H1 (cell line): Measurements from ENCODE around the gene SLCO4C1.

ENCODE experiments used
- ATF2 ChIP-seq: IDR thresholded peaks from 2 replicates; pipeline ENCODE4 v1.6.1; 2012; ENCODE audit warnings: low read length, inconsistent platforms
- BCL11A ChIP-seq, 2 experiments: IDR thresholded peaks; one replicate each; pipeline ENCODE4 v1.6.1; 2011; ENCODE audit warnings: low read depth in 2 of 2, low read length in 2 of 2, mild to moderate bottlenecking in 2 of 2
- EZH2 ChIP-seq: fragments of 200-600 bp; sonication (generic); IDR thresholded peaks from 2 replicates; pipeline ENCODE4 v1.7.1; 2012; ENCODE audit warnings: low read depth, mild to moderate bottlenecking, moderate library complexity, low read length, inconsistent platforms; ENCODE audit not compliant: severe bottlenecking
- HDAC6 ChIP-seq: IDR thresholded peaks from one replicate; pipeline ENCODE4 v1.7.1; 2012; ENCODE audit warnings: low read depth, mild to moderate bottlenecking, inconsistent platforms, low read length, moderate library complexity
- JUN ChIP-seq: IDR thresholded peaks from 2 replicates; pipeline ENCODE4 v1.6.1; 2011; ENCODE audit warnings: low read depth, mild to moderate bottlenecking, improper control_type of control experiment, low read length
- POLR2A ChIP-seq, 2 experiments: IDR thresholded peaks; 1 replicate in 1 of 2; 2 replicates in 1 of 2; pipeline ENCODE4 v1.6.1; 2011; ENCODE audit warnings: low read depth in 2 of 2, low read length in 2 of 2, mild to moderate bottlenecking in 2 of 2; ENCODE audit errors: control extremely low read depth in 1 of 2
- RAD21 ChIP-seq, 2 experiments: IDR thresholded peaks in 1 of 2; conservative IDR thresholded peaks in 1 of 2; 2 replicates each; pipeline ENCODE4 v1.6.1; 2011; ENCODE audit warnings: low read depth in 2 of 2, low read length in 2 of 2, improper control_type of control experiment in 1 of 2, inconsistent platforms in 1 of 2, mild to moderate bottlenecking in 1 of 2, moderate library complexity in 1 of 2
- RBBP5 ChIP-seq: IDR thresholded peaks from 2 replicates; pipeline ENCODE4 v1.7.1; 2012; ENCODE audit warnings: low read depth, mild to moderate bottlenecking, inconsistent platforms, low read length, moderate library complexity, borderline replicate concordance
- YY1 ChIP-seq: IDR thresholded peaks from 2 replicates; pipeline ENCODE4 v1.6.1; 2011; ENCODE audit warnings: low read depth, mild to moderate bottlenecking, low read length
- TF ChIP-seq, protein P1 (sequence below), 3 experiments: IDR thresholded peaks; 1 replicate in 2 of 3; 2 replicates in 1 of 3; pipeline versions ENCODE4 v1.5.1 to v1.6.1; 2011; ENCODE audit warnings: low read length in 3 of 3, mild to moderate bottlenecking in 3 of 3, inconsistent platforms in 2 of 3, low read depth in 1 of 3, moderate library complexity in 1 of 3; ENCODE audit not compliant: insufficient read depth in 1 of 3; ENCODE audit errors: control extremely low read depth in 1 of 3

- TF ChIP-seq, protein P1, sequence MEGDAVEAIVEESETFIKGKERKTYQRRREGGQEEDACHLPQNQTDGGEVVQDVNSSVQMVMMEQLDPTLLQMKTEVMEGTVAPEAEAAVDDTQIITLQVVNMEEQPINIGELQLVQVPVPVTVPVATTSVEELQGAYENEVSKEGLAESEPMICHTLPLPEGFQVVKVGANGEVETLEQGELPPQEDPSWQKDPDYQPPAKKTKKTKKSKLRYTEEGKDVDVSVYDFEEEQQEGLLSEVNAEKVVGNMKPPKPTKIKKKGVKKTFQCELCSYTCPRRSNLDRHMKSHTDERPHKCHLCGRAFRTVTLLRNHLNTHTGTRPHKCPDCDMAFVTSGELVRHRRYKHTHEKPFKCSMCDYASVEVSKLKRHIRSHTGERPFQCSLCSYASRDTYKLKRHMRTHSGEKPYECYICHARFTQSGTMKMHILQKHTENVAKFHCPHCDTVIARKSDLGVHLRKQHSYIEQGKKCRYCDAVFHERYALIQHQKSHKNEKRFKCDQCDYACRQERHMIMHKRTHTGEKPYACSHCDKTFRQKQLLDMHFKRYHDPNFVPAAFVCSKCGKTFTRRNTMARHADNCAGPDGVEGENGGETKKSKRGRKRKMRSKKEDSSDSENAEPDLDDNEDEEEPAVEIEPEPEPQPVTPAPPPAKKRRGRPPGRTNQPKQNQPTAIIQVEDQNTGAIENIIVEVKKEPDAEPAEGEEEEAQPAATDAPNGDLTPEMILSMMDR (IDR thresholded peaks at IDR 0.05; ENCODE audit: control extremely low read depth in 1 of 3, insufficient read depth in 1 of 3, low read depth in 1 of 3, low read length in 3 of 3): no peak
- TF ChIP-seq YY1 (no peak), POLR2A (IDR thresholded peaks at IDR 0.05; ENCODE audit: control extremely low read depth in 1 of 2, low read depth in 2 of 2, low read length in 2 of 2) (no peak), EZH2 (no peak), HDAC6 (no peak), BCL11A (IDR thresholded peaks at IDR 0.05; ENCODE audit: low read depth in 2 of 2, low read length in 2 of 2) (no peak), RBBP5 (no peak), RAD21 (IDR thresholded peaks at IDR 0.05 in 1 of 2, conservative IDR thresholded peaks at IDR 0.05 in 1 of 2; ENCODE audit: low read depth in 2 of 2, low read length in 2 of 2) (no peak), ATF2 (no peak), JUN (no peak)
These were observed 74.1 kb downstream of the SLCO4C1 start for GRCh38 chr5:102221949-102222348.
